ENCODE measurements around the gene EIF4A2. TPM values are rescaled to one million over a fixed set of nuclear protein-coding genes. Genes with fewer than 3 reads are reported as not detected.
A peak's percentile ranks its signal among the peaks of the same experiment; 100 is the strongest.

The EIF4A2 gene
- total RNA-seq, 1 donor from 2014 or later: 504 TPM

DNA sequence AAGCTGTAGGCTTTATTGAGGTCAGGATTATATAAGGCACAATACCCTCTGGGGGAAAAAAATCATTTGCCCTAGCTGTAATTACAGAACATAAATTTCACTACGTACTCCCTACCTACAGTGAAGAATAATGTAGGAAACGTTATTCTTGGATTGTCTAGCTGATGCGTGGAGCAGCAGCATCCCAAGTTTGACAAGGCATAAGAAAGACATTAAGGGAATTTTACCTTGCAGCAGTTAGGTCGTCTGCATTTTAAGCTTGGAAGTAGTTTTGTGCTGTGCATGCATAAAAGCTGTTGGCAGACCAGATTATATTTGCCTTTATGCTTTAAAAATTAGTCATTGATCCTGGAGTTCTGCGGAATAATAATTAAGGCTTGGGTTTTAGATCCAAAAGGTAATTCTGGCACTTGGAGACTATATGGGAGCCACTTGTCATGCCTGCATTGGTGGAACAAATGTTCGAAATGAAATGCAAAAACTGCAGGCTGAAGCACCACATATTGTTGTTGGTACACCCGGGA is 2.2 kb downstream of the EIF4A2 start:
- H3K27ac Mint-ChIP-seq: peak overlapping the region; percentile 100
- DNase-seq (ENCODE audit: low spot score, unreplicated experiment): no peak
- H3K36me3 Mint-ChIP-seq (ENCODE audit: insufficient read depth): peaks cover 50% of the 10 kb centered on the region
- H3K4me3 Mint-ChIP-seq (ENCODE audit: low read depth): peak overlapping the region; percentile 99
- no peak for TF ChIP-seq CTCF (IDR thresholded peaks at IDR 0.05; ENCODE audit: unreplicated experiment)
- H3K4me1 Mint-ChIP-seq (ENCODE audit: low read depth): peaks cover 33% of the 10 kb centered on the region
- H3K9me3 Mint-ChIP-seq (ENCODE audit: low read depth): no peaks in the 10 kb centered on the region
- H3K27me3 Mint-ChIP-seq: peaks cover 3% of the 10 kb centered on the region

DNA sequence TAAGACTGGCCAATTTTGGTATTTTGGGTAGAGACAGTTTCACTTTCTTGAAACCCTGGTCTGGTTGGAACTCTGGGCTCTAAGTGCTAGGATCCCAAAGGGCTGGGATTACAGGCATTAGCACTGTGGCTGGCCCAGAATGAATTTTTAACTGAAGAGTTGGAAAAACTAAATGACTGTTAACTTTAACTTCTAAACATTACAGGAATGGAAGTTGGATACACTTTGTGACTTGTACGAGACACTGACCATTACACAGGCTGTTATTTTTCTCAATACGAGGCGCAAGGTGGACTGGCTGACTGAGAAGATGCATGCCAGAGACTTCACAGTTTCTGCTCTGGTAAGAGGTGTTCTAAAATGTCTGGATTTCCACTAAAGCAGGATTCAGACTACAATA is 3.5 kb downstream of the EIF4A2 start:
- H3K36me3 Mint-ChIP-seq (ENCODE audit: insufficient read depth): peaks cover 50% of the 10 kb centered on the region
- no peaks in the 10 kb centered on the region for H3K27me3 Mint-ChIP-seq
- peak overlapping the region; percentile 86 for H3K27ac Mint-ChIP-seq
- H3K4me3 Mint-ChIP-seq (ENCODE audit: low read depth): peak overlapping the region; percentile 99
- no peak for DNase-seq (ENCODE audit: low spot score, unreplicated experiment)
- H3K9me3 Mint-ChIP-seq (ENCODE audit: low read depth): no peaks in the 10 kb centered on the region
- TF ChIP-seq CTCF (IDR thresholded peaks at IDR 0.05; ENCODE audit: unreplicated experiment): no peak
- H3K4me1 Mint-ChIP-seq (ENCODE audit: low read depth): peaks cover 32% of the 10 kb centered on the region

GRCh38 chr3:186787642-186788481 is 4.5 kb downstream of the EIF4A2 start:
- no peak for DNase-seq (ENCODE audit: low spot score, unreplicated experiment)
- peaks cover 50% of the 10 kb centered on the region for H3K36me3 Mint-ChIP-seq (ENCODE audit: insufficient read depth)
- no peaks in the 10 kb centered on the region for H3K9me3 Mint-ChIP-seq (ENCODE audit: low read depth)
- peaks cover 28% of the 10 kb centered on the region for H3K4me1 Mint-ChIP-seq (ENCODE audit: low read depth)
- peak overlapping the region; percentile 86 for H3K27ac Mint-ChIP-seq
- no peak for TF ChIP-seq CTCF (IDR thresholded peaks at IDR 0.05; ENCODE audit: unreplicated experiment)
- peak overlapping the region; percentile 16 for H3K4me3 Mint-ChIP-seq (ENCODE audit: low read depth)
- H3K27me3 Mint-ChIP-seq: no peaks in the 10 kb centered on the region

- no peaks in the 10 kb centered on the region for H3K9me3 Mint-ChIP-seq (ENCODE audit: low read depth)
- H3K4me1 Mint-ChIP-seq (ENCODE audit: low read depth): peaks cover 28% of the 10 kb centered on the region
- peaks cover 50% of the 10 kb centered on the region for H3K36me3 Mint-ChIP-seq (ENCODE audit: insufficient read depth)
- no peak for DNase-seq (ENCODE audit: low spot score, unreplicated experiment)
- no peak overlapping the region for H3K4me3 Mint-ChIP-seq (ENCODE audit: low read depth)
- H3K27me3 Mint-ChIP-seq: no peaks in the 10 kb centered on the region
- TF ChIP-seq CTCF (IDR thresholded peaks at IDR 0.05; ENCODE audit: unreplicated experiment): no peak
- peak overlapping the region; percentile 88 for H3K27ac Mint-ChIP-seq
These were observed 5.3 kb downstream of the EIF4A2 start for GRCh38 chr3:186788482-186789370.
